A204.1 (cell line): Measurements from ENCODE around the gene AGPAT1.
"Not testable (repeated sequence)": the region's sequence is repeated elsewhere in the genome, so short reads cannot be mapped to it uniquely, and the experiment has no call there.

Experiments
- FAIRE-seq: peaks from 2 replicates; lab custom pipeline; 2012; peaks lifted over from hg19 to GRCh38; lab: Jason Lieb, UNC

AGPAT1 gene

DNA sequence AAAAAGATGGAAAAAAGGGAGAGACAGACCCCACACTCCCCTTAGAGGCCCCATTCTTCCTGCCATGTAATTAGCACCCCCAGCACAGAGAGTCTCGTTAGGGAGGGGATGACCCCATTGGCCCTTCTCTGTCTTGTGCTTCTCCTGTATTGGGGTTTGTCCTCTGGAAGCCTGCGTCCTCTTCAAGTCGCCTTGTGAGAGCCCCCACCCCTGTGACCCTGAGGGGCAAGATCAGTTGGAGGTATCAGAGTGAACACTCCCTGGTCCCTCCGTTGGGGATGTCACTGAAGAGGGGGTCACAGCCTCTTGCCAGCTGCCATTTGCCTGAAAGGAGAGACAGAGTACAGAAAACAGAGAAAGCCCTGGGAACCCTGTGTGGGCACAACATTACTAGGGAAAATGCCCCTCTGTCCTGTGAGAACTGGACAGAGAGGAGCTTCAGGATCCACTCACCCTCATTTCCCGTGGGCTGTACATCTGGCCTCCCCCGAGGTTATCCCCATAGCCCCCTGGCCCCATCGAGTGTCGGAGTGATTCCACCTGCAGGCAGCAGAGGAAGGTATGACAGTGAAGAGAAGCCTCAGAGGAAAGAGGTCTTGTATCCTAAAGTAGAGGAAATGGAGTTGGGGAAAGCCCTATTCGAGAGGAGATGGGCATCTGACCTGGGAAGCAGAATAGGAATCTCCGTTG, 10.4 kb upstream of the AGPAT1 start:
- FAIRE-seq: not testable (repeated sequence)

DNA sequence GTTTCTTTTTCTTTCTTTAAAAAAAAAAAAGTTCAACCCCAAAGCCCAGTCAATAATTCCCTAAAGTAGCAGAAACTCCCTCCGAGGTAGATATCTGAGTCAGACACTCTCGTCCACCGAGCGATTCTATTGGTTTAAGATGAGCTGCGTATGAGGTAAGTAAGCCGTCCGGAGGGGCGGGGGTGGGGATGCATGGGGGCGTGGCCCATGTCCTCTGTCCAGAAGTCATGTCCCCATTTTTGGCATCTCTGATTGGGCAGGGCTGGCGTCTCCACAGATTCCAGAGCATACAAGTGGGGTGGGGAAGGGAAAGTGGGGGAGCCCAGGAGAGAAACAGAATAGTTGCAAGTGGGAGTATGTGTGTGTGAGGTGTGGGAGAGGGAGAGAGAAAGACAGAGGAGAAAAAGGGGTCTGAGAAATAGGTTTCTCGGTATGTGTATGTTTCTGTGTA, 9.8 kb upstream of the AGPAT1 start:
- FAIRE-seq: peak; percentile 91

GRCh38 chr6:32184084-32184640, 8.3 kb upstream of the AGPAT1 start, which contains the start of gene AGER:
AGER (minus strand) TSS chr6:32184253; CDS start chr6:32184222, 31 bp downstream.
- FAIRE-seq: no peak

DNA sequence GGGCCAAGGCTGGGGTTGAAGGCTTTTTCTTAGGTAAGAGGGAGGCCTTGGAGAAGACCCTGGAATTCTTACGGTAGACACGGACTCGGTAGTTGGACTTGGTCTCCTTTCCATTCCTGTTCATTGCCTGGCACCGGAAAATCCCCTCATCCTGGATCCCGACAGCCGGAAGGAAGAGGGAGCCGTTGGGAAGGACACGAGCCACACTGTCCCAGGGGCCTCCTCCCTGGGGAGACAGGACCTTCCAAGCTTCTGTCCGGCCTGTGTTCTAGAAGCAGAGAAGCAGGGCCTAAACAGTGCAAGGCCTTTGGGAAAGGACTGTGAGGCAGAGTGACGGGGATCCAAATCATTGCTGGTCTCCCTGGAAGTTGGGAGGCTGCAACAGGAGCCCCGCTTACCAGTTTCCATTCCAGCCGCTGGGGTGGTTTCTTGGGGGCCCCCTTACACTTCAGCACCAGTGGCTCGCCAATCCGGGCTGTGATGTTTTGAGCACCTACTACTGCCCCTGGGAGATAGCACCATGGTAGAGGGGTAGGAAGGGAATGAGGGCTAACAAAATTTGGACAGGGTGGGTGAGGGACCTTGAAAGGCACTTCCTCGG, 7.7 kb upstream of the AGPAT1 start:
- FAIRE-seq: no peak

- no peak for FAIRE-seq
Observed at GRCh38 chr6:32183030-32183429, 7.1 kb upstream of the AGPAT1 start.

DNA sequence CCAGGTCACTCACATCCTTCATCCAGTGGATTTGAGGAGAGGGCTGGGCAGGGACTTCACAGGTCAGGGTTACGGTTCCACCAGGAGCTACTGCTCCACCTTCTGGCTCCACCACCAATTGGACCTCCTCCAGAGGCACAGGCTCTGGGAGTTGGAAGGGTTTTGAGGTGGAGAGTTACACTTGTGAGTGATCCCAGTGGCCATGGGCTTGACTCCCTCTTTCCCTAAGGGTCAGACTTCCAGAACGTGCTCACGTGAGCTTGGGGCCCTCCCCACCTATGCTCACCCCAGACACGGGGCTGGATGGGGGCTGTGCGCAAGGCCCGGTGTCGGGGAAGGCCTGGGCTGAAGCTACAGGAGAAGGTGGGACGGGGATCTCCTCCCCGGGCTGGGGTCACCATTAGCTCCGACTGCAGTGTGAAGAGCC, 6.7 kb upstream of the AGPAT1 start:
- FAIRE-seq: no peak

DNA sequence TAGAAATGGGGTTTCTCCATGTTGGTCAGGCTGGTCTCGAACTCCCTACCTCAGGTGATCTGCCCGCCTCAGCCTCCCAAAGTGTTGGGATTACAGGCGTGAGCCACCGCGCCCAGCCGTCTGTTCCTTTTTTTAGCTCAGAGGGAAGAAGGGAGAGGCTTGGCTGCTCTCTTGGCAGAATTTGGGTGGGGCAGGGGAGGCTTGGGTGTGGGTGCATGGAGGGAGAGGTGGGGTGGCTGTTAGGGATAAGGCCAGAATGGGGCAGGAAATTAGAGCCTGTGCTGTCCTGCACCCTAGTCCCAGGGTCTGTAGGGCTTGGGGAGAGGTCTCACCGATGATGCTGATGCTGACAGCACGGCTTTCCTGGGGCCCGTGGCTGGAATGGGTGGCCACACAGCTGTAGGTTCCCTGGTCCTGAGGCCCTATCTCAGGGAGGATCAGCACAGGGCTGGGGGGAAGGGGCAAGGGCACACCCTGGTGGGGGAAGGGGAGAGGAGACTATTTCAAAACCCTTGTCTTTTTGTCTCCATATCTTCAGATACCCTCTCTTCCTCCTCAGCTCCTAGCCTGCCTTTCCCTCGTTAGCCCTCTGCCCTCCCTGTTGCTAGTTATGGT, 6.1 kb upstream of the AGPAT1 start:
- FAIRE-seq: no peak

DNA sequence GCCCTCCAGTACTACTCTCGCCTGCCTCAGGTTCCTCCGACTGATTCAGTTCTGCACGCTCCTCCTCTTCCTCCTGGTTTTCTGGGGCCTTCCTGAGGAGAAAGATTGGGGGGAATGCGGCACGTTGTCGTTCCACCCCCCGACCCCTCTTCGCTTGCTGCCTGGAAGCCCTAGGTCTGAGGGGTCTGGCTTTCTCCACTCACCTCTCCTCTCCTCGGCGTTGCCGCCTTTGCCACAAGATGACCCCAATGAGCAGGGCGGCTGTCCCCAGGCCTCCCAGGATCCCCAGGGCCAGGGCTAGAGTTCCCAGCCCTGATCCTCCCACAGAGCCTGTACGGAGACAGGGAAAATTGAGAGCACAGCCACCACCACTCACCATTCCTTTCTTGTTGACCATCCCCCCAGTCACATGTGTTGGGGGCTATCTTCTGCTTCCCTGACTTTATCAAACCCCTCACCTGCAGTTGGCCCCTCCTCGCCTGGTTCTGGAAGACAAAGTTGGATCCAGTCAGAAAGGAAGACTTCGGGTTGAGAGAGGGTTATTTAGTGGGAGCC, 5.3 kb upstream of the AGPAT1 start:
- no peak for FAIRE-seq

GRCh38 chr6:32179766-32180405, 4.0 kb upstream of the AGPAT1 start:
- no peak for FAIRE-seq

GRCh38 chr6:32178547-32179440, 2.9 kb upstream of the AGPAT1 start:
- FAIRE-seq: no peak

- FAIRE-seq: peak; percentile 98
Observed at GRCh38 chr6:32177788-32178546, 2.1 kb upstream of the AGPAT1 start, which contains the start of gene RNF5. RNF5 (plus strand) TSS chr6:32178405; CDS start chr6:32178512, 107 bp downstream.

GRCh38 chr6:32177183-32177787, 1.4 kb upstream of the AGPAT1 start:
- no peak for FAIRE-seq

DNA sequence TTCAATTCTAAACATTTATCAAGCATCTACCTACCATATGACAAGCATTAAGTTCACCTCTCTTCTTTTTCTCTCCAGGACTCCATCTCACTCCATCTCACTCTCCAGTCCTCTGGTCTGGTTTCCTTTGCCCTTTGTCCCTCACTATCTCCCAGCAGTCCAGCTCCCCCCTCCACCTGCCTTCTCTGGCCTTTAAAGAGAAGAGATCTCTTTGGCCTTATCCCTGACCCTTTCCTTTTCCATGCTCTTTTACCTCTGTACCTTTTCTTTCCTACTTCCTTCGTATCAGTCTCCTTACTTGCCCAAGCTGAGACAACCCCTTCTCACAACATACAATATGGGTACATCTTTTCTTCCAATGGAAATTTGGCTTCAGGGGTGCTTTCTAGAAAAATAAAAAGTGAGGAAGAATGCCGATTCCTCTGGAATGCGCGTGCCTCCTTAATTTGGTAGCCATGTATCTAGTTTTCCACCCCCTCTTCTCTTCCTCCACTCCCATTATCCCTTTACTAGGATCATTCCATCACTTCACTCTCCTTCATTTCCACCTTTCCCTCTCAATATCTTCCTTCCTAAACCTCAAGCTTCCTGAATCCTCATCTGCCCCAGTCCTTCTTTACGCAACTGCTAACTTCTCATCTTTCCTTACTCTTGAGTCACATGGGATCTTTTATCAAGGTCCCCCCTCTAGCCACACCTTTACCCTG, 745 bp upstream of the AGPAT1 start:
- FAIRE-seq: no peak

DNA sequence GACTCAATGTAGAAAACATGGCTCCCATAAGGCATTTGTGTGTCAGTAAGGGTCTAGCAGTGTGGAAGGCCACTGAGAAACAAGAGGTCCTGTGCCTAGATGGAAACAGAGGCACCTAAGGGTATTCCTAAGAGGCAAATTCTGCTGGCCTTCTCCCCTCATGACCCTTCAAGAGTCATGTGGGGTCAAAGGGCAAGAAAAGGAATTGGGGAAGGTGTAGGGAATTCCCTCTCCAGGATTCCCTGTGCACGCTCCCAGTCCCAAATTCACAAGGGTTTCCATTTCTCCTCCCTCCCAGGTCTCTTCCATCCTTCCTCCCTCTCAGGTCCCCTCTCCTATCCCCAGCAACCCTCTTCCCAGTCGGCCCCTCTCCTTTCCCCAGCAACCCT, 568 bp downstream of the AGPAT1 start:
- FAIRE-seq: no peak

DNA sequence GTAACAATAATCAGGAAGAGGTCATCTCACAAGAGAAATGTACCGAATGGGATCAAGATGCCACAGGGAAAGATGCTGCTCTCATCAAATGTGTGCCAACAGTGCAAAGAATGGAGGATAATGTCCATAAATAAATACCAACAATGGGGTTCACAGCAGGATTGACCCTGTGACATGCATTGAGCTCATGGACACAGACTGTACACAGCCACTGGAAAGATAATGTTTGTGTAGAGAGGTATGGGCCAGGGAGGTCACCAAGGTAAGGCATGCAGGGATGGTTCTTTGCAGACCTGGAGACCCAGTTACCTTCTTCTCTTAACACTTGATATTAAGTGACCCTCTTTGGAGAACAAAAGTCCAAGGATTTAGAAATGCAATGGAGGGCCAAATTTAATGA, 1.5 kb downstream of the AGPAT1 start:
- no peak for FAIRE-seq

- FAIRE-seq: no peak
Observed at GRCh38 chr6:32173051-32173727, 2.7 kb downstream of the AGPAT1 start.

DNA sequence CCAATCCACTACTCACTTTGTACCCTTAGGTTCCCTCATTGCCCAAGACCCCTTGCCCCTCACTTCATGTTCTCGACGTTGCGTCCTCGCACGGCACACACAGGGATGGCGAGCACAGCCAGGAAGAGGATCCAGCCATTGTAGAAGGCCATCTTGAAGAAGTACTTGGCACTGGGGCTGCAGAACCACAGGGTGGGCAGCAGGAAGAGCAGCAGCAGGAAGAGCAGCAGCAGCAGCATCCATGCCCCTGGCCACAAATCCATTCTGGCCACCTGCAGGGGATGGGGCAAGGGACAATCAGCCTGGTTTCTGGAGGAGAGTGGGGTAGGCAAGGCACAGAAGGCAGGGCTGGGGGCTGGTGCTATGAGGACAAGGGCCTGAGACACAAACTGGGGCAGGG, 4.7 kb downstream of the AGPAT1 start:
- FAIRE-seq: no peak

GRCh38 chr6:32170294-32170693, 5.6 kb downstream of the AGPAT1 start:
- FAIRE-seq: no peak
